Skeletal muscle satellite cell (primary cell): ENCODE data around the gene PCDHGA3.
A peak's percentile ranks its signal among the peaks of the same experiment; 100 is the strongest.

ENCODE experiments used
- H3K27me3 ChIP-seq: 2 replicates; pipeline ENCODE4 v1.7.0; 2013; ENCODE audit warnings: low read length; ENCODE audit not compliant: control insufficient read depth, insufficient read depth
- H3K36me3 ChIP-seq: 2 replicates; pipeline ENCODE4 v1.7.0; 2013; ENCODE audit warnings: mild to moderate bottlenecking, control low read depth, low read length; ENCODE audit not compliant: insufficient read depth
- H3K4me1 ChIP-seq: 2 replicates; pipeline ENCODE4 v1.7.0; 2013; ENCODE audit warnings: low read length; ENCODE audit not compliant: control insufficient read depth, insufficient read depth
- H3K4me2 ChIP-seq: 2 replicates; pipeline ENCODE4 v1.7.0; 2013; ENCODE audit warnings: mild to moderate bottlenecking, low read length
- H3K4me3 ChIP-seq: 2 replicates; pipeline ENCODE4 v1.7.0; 2013; ENCODE audit warnings: low read length
- H3K9ac ChIP-seq: 2 replicates; pipeline ENCODE4 v1.7.0; 2013; ENCODE audit warnings: mild to moderate bottlenecking, low read depth, low read length, moderate library complexity
- H3K9me3 ChIP-seq: replicated peaks from 2 replicates; pipeline ENCODE4 v1.7.0; 2013; ENCODE audit warnings: mild to moderate bottlenecking, control low read depth, low read length

The PCDHGA3 gene

GRCh38 chr5:141354900-141355469 lies 11.4 kb downstream of the PCDHGA3 start, which contains the start of gene PCDHGA4:
PCDHGA4 (plus strand) TSS chr5:141355021; CDS start chr5:141355108, 87 bp downstream.
- H3K4me1 ChIP-seq = no peaks in the 10 kb centered on the region
- H3K27me3 ChIP-seq = no peaks in the 10 kb centered on the region
- no peaks in the 10 kb centered on the region for H3K36me3 ChIP-seq
- H3K9ac ChIP-seq = peak within 1 kb of the TSS; percentile 56
- peak within 1 kb of the TSS; percentile 62 for H3K4me3 ChIP-seq
- H3K4me2 ChIP-seq = peak within 1 kb of the TSS; percentile 59
- peaks cover 10% of the 10 kb centered on the region for H3K9me3 ChIP-seq

- Histone ChIP-seq H3K27me3 (no peaks in the 10 kb centered on the region), H3K4me3 (peak overlapping the region; percentile 62)
Measured at GRCh38 chr5:141355641-141356040, 12.0 kb downstream of the PCDHGA3 start.

GRCh38 chr5:141356133-141356532 lies 12.5 kb downstream of the PCDHGA3 start:
- H3K27me3 ChIP-seq = no peaks in the 10 kb centered on the region
- no peaks in the 10 kb centered on the region for H3K4me1 ChIP-seq
- no peak overlapping the region for H3K9ac ChIP-seq
- H3K9me3 ChIP-seq = peaks cover 17% of the 10 kb centered on the region
- no peaks in the 10 kb centered on the region for H3K36me3 ChIP-seq
- no peak overlapping the region for H3K4me3 ChIP-seq
- H3K4me2 ChIP-seq = no peak overlapping the region

More at GRCh38 chr5:141355641-141356040, 12.0 kb downstream of the PCDHGA3 start:
- no peak overlapping the region for H3K9ac ChIP-seq
- peak overlapping the region; percentile 59 for H3K4me2 ChIP-seq
- no peaks in the 10 kb centered on the region for H3K4me1 ChIP-seq
- H3K9me3 ChIP-seq = peaks cover 16% of the 10 kb centered on the region
- no peaks in the 10 kb centered on the region for H3K36me3 ChIP-seq

- Histone ChIP-seq H3K4me2 (no peak overlapping the region), H3K36me3 (no peaks in the 10 kb centered on the region), H3K4me3 (no peak overlapping the region), H3K27me3 (no peaks in the 10 kb centered on the region), H3K4me1 (no peaks in the 10 kb centered on the region), H3K9ac (no peak overlapping the region), H3K9me3 (peaks cover 17% of the 10 kb centered on the region)
Measured at GRCh38 chr5:141356950-141357349, 13.3 kb downstream of the PCDHGA3 start.

- Histone ChIP-seq H3K36me3 (no peaks in the 10 kb centered on the region), H3K4me3 (peak within 1 kb of the TSS; percentile 68), H3K27me3 (peaks cover 4% of the 10 kb centered on the region), H3K9me3 (peaks cover 21% of the 10 kb centered on the region), H3K9ac (peak within 1 kb of the TSS; percentile 39), H3K4me2 (peak within 1 kb of the TSS; percentile 63), H3K4me1 (no peaks in the 10 kb centered on the region)
Measured at GRCh38 chr5:141359790-141360426, 16.3 kb downstream of the PCDHGA3 start, which contains the start of gene PCDHGB2. PCDHGB2 (plus strand) TSS chr5:141359994; CDS start chr5:141360136, 142 bp downstream.

- H3K4me3 ChIP-seq = peak overlapping the region; percentile 68
- no peak overlapping the region for H3K4me2 ChIP-seq
- no peaks in the 10 kb centered on the region for H3K4me1 ChIP-seq
- no peaks in the 10 kb centered on the region for H3K36me3 ChIP-seq
- H3K9me3 ChIP-seq = peaks cover 28% of the 10 kb centered on the region
- H3K27me3 ChIP-seq = peaks cover 4% of the 10 kb centered on the region
- no peak overlapping the region for H3K9ac ChIP-seq
Measured at GRCh38 chr5:141360685-141361084, 17.1 kb downstream of the PCDHGA3 start.

GRCh38 chr5:141362719-141363118 lies 19.1 kb downstream of the PCDHGA3 start:
- Histone ChIP-seq H3K27me3 (peaks cover 4% of the 10 kb centered on the region), H3K4me2 (no peak overlapping the region), H3K4me1 (no peaks in the 10 kb centered on the region), H3K9me3 (peaks cover 37% of the 10 kb centered on the region), H3K36me3 (no peaks in the 10 kb centered on the region), H3K9ac (no peak overlapping the region), H3K4me3 (no peak overlapping the region)

- no peaks in the 10 kb centered on the region for H3K36me3 ChIP-seq
- peak within 1 kb of the TSS; percentile 44 for H3K4me3 ChIP-seq
- H3K9me3 ChIP-seq = peaks cover 37% of the 10 kb centered on the region
- peak within 1 kb of the TSS; percentile 51 for H3K4me2 ChIP-seq
- H3K9ac ChIP-seq = no peak within 1 kb of the TSS
- peaks cover 4% of the 10 kb centered on the region for H3K27me3 ChIP-seq
- H3K4me1 ChIP-seq = no peaks in the 10 kb centered on the region
Measured at GRCh38 chr5:141363952-141364660, 20.5 kb downstream of the PCDHGA3 start, which contains the start of gene PCDHGA5. PCDHGA5 (plus strand) TSS chr5:141364162; CDS start chr5:141364331, 169 bp downstream.

- Histone ChIP-seq H3K27me3 (peaks cover 4% of the 10 kb centered on the region), H3K4me2 (no peak overlapping the region), H3K9ac (no peak overlapping the region), H3K4me3 (no peak overlapping the region), H3K36me3 (peaks cover 3% of the 10 kb centered on the region), H3K4me1 (no peaks in the 10 kb centered on the region), H3K9me3 (peaks cover 30% of the 10 kb centered on the region)
Measured at GRCh38 chr5:141366016-141366896, 22.6 kb downstream of the PCDHGA3 start.

- H3K4me3 ChIP-seq = peak within 1 kb of the TSS; percentile 43
- H3K9ac ChIP-seq = no peak within 1 kb of the TSS
- no peaks in the 10 kb centered on the region for H3K27me3 ChIP-seq
- peak within 1 kb of the TSS; percentile 69 for H3K4me2 ChIP-seq
- H3K9me3 ChIP-seq = peaks cover 45% of the 10 kb centered on the region
- H3K36me3 ChIP-seq = peaks cover 3% of the 10 kb centered on the region
- no peaks in the 10 kb centered on the region for H3K4me1 ChIP-seq
Measured at GRCh38 chr5:141369994-141370848, 26.6 kb downstream of the PCDHGA3 start, which contains the start of gene PCDHGB3. PCDHGB3 (plus strand) TSS chr5:141370242; CDS start chr5:141370395, 153 bp downstream.
